ENCODE data around the gene TP73.

Gene TP73

GRCh38 chr1:3669971-3670431 is 17.7 kb downstream of the TP73 start:
- H3K4me2 ChIP-seq (ENCODE audit: low read length): no peak overlapping the region
- H3K79me2 ChIP-seq (ENCODE audit: control insufficient read depth, low read length): peaks cover 42% of the 10 kb centered on the region
- no peaks in the 10 kb centered on the region for H3K36me3 ChIP-seq (ENCODE audit: control insufficient read depth, low read length)
- no peak overlapping the region for H3K27ac ChIP-seq (ENCODE audit: low read depth, low read length)
- TF ChIP-seq EZH2phosphoT487 (IDR thresholded peaks at IDR 0.05; ENCODE audit: borderline replicate concordance, low read length): no peak
- no peak for TF ChIP-seq CTCF (IDR thresholded peaks at IDR 0.05; ENCODE audit: low read depth, low read length, poor library complexity, severe bottlenecking)
- H3F3A ChIP-seq (ENCODE audit: control insufficient read depth, insufficient read depth): peaks cover 16% of the 10 kb centered on the region
- H3K4me1 ChIP-seq (ENCODE audit: control insufficient read depth, low read length): peaks cover 62% of the 10 kb centered on the region
- H3K9me2 ChIP-seq (replicated peaks; ENCODE audit: control insufficient read depth, low read length): no peaks in the 10 kb centered on the region
- no peaks in the 10 kb centered on the region for H4K20me1 ChIP-seq (ENCODE audit: control insufficient read depth, insufficient read depth, low read depth, low read length)
- no peaks in the 10 kb centered on the region for H3K27me3 ChIP-seq (ENCODE audit: control insufficient read depth, low read length)
- H3K4me3 ChIP-seq (ENCODE audit: low read length): no peak overlapping the region
- no peaks in the 10 kb centered on the region for H3K9me3 ChIP-seq (ENCODE audit: control insufficient read depth, insufficient read depth, low read length)

- H3K4me3 ChIP-seq (ENCODE audit: low read length): no peak overlapping the region
- H4K20me1 ChIP-seq (ENCODE audit: control insufficient read depth, insufficient read depth, low read depth, low read length): no peaks in the 10 kb centered on the region; the same call in 1 of the 2 replicates
- H3K27me3 ChIP-seq (ENCODE audit: control insufficient read depth, low read length): no peaks in the 10 kb centered on the region
- peaks cover 42% of the 10 kb centered on the region for H3K79me2 ChIP-seq (ENCODE audit: control insufficient read depth, low read length)
- H3K36me3 ChIP-seq (ENCODE audit: control insufficient read depth, low read length): no peaks in the 10 kb centered on the region
- peaks cover 7% of the 10 kb centered on the region for H3F3A ChIP-seq (ENCODE audit: control insufficient read depth, insufficient read depth)
- peaks cover 56% of the 10 kb centered on the region for H3K4me1 ChIP-seq (ENCODE audit: control insufficient read depth, low read length)
- TF ChIP-seq EZH2phosphoT487 (IDR thresholded peaks at IDR 0.05; ENCODE audit: borderline replicate concordance, low read length): no peak
- TF ChIP-seq CTCF (IDR thresholded peaks at IDR 0.05; ENCODE audit: low read depth, low read length, poor library complexity, severe bottlenecking): no peak
- no peaks in the 10 kb centered on the region for H3K9me3 ChIP-seq (ENCODE audit: control insufficient read depth, insufficient read depth, low read length)
- H3K27ac ChIP-seq (ENCODE audit: low read depth, low read length): no peak overlapping the region
- no peaks in the 10 kb centered on the region for H3K9me2 ChIP-seq (replicated peaks; ENCODE audit: control insufficient read depth, low read length)
- no peak overlapping the region for H3K4me2 ChIP-seq (ENCODE audit: low read length)
Measured at GRCh38 chr1:3670823-3671265, 18.5 kb downstream of the TP73 start.

GRCh38 chr1:3671371-3672180 is 19.3 kb downstream of the TP73 start:
- TF ChIP-seq EZH2phosphoT487 (IDR thresholded peaks at IDR 0.05; ENCODE audit: borderline replicate concordance, low read length): no peak
- no peak for TF ChIP-seq CTCF (IDR thresholded peaks at IDR 0.05; ENCODE audit: low read depth, low read length, poor library complexity, severe bottlenecking)
- Histone ChIP-seq H3K36me3 (ENCODE audit: control insufficient read depth, low read length) (no peaks in the 10 kb centered on the region), H3K4me1 (ENCODE audit: control insufficient read depth, low read length) (peaks cover 56% of the 10 kb centered on the region), H3K4me2 (ENCODE audit: low read length) (no peak overlapping the region), H3K27me3 (ENCODE audit: control insufficient read depth, low read length) (no peaks in the 10 kb centered on the region), H3K9me3 (ENCODE audit: control insufficient read depth, insufficient read depth, low read length) (no peaks in the 10 kb centered on the region), H4K20me1 (ENCODE audit: control insufficient read depth, insufficient read depth, low read depth, low read length) (no peaks in the 10 kb centered on the region; the same call in 1 of the 2 replicates), H3K79me2 (ENCODE audit: control insufficient read depth, low read length) (peaks cover 39% of the 10 kb centered on the region), H3K27ac (ENCODE audit: low read depth, low read length) (no peak overlapping the region), H3K9me2 (replicated peaks; ENCODE audit: control insufficient read depth, low read length) (no peaks in the 10 kb centered on the region), H3K4me3 (ENCODE audit: low read length) (no peak overlapping the region), H3F3A (ENCODE audit: control insufficient read depth, insufficient read depth) (peaks cover under 1% of the 10 kb centered on the region)

Data from DOHH2 (cell line).